HCT116 (cell line): ENCODE measurements around the gene DNAJC7. TPM values are rescaled to one million over a fixed set of nuclear protein-coding genes. Genes with fewer than 3 reads are reported as not detected.

Experiments used
- ATAC-seq: fragments of 200-7000 bp; cut with Tn5 transposase; 2 replicates; pipeline ENCODE4 v1.9.1; 2020; ENCODE audit warnings: mild to moderate bottlenecking, moderate library complexity
- BruUV-seq: library from RNA; stranded (reverse); fragments of 400-500 nt; replicated peaks from 2 replicates; lab custom pipeline; 2021; lab: Mats Ljungman, UMichigan
- CTCF ChIA-PET: fragments of 300-600 bp; sonication (Branson Sonifier 250); formaldehyde crosslinking; loops from one replicate; lab custom pipeline; 2021; ENCODE audit warnings: antibody characterized with exemption; lab: Charles Lee
- POLR2A ChIA-PET: fragments of 300-600, 350-600 bp; sonication (Branson Sonifier 250); formaldehyde crosslinking; loops from one replicate; lab custom pipeline; 2021; ENCODE audit warnings: antibody characterized with exemption; lab: Charles Lee
- RAD21 ChIA-PET, 2 experiments: fragments of 300-600 bp; sonication (Branson Sonifier 250); formaldehyde crosslinking; loops; one replicate each; lab custom pipeline; 2023; ENCODE audit warnings: low total read pairs in 2 of 2; ENCODE audit not compliant: uncharacterized antibody in 2 of 2, unreplicated experiment in 2 of 2, low non-redundant PET in 1 of 2; lab: Charles Lee
- DNase-seq: peaks from one replicate; pipeline ENCODE4 v3.0.0-alpha.2; 2010; ENCODE audit warnings: low read depth, low spot score
- H2AFZ ChIP-seq: fragments of 200-600 bp; shearing (Covaris generic), sonication (generic); 2 replicates; pipeline ENCODE4 v1.6.1; 2017; ENCODE audit warnings: low read depth, mixed run types, mixed read lengths, antibody characterized with exemption, low read length; ENCODE audit not compliant: poor library complexity, severe bottlenecking
- H3K27ac ChIP-seq: 2 replicates; pipeline ENCODE4 v1.5.1; 2012; ENCODE audit warnings: low read depth, low read length
- H3K27me3 ChIP-seq: fragments of 200-600 bp; sonication (generic); 2 replicates; pipeline ENCODE4 v1.6.1; 2016; ENCODE audit warnings: mixed run types, low read length, mixed read lengths; ENCODE audit not compliant: insufficient read depth
- H3K36me3 ChIP-seq, 2 experiments: fragments of 200-500 bp in 1 of 2; fragments of 200-600 bp in 1 of 2; sonication (Bioruptor generic) in 1 of 2; sonication (generic) in 1 of 2; 2 replicates each; pipeline versions ENCODE4 v1.5.1 to v1.6.1; 2014 to 2016; ENCODE audit warnings: low read length in 2 of 2, inconsistent platforms in 1 of 2, mixed read lengths in 1 of 2, mixed run types in 1 of 2; ENCODE audit not compliant: insufficient read depth in 2 of 2, control insufficient read depth in 1 of 2
- H3K4me1 ChIP-seq, 2 experiments: fragments of 200-600 bp in 1 of 2; sonication (generic) in 1 of 2; 2 replicates each; pipeline versions ENCODE4 v1.5.1 to v1.6.1; 2012 to 2017; ENCODE audit warnings: low read length in 2 of 2, inconsistent platforms in 1 of 2, mild to moderate bottlenecking in 1 of 2, mixed read lengths in 1 of 2, mixed run types in 1 of 2, moderate library complexity in 1 of 2; ENCODE audit not compliant: insufficient read depth in 2 of 2, control insufficient read depth in 1 of 2
- H3K4me2 ChIP-seq: fragments of 200-600 bp; sonication (generic); 2 replicates; pipeline ENCODE4 v1.6.1; 2017; ENCODE audit warnings: mixed run types, low read length, mixed read lengths
- H3K4me3 ChIP-seq, 2 experiments: fragments of 200-600 bp in 1 of 2; sonication (generic) in 1 of 2; replicated peaks in 1 of 2; 2 replicates each; pipeline ENCODE4 v1.5.1; 2011 to 2016; ENCODE audit warnings: low read length in 2 of 2, control low read depth in 1 of 2, low read depth in 1 of 2, mild to moderate bottlenecking in 1 of 2, mixed read lengths in 1 of 2, mixed run types in 1 of 2
- H3K79me2 ChIP-seq: fragments of 200-600 bp; sonication (generic); 2 replicates; pipeline ENCODE4 v1.6.1; 2017; ENCODE audit warnings: mild to moderate bottlenecking, mixed run types, low read length, moderate library complexity, mixed read lengths; ENCODE audit not compliant: insufficient read depth
- H3K9ac ChIP-seq: fragments of 200-600 bp; sonication (generic); 2 replicates; pipeline ENCODE4 v1.6.1; 2016; ENCODE audit warnings: low read length, mixed read lengths
- H3K9me2 ChIP-seq: fragments of 200-600 bp; sonication (generic), shearing (Covaris generic); 2 replicates; pipeline ENCODE4 v1.6.1; 2017; ENCODE audit warnings: mixed run types, mild to moderate bottlenecking, moderate library complexity; ENCODE audit not compliant: insufficient read depth
- H3K9me3 ChIP-seq, 2 experiments: fragments of 200-500 bp in 1 of 2; fragments of 200-600 bp in 1 of 2; sonication (Bioruptor generic) in 1 of 2; sonication (generic) in 1 of 2; 2 replicates each; pipeline ENCODE4 v1.6.1; 2014 to 2017; ENCODE audit warnings: low read length in 2 of 2, mixed read lengths in 2 of 2, inconsistent platforms in 1 of 2, low read depth in 1 of 2, mild to moderate bottlenecking in 1 of 2, mixed run types in 1 of 2, moderate library complexity in 1 of 2; ENCODE audit not compliant: control insufficient read depth in 1 of 2, insufficient read depth in 1 of 2
- H4K20me1 ChIP-seq: fragments of 200-600 bp; sonication (generic), shearing (Covaris generic); 2 replicates; pipeline ENCODE4 v1.6.1; 2017; ENCODE audit warnings: mixed run types, mild to moderate bottlenecking, moderate library complexity; ENCODE audit not compliant: insufficient read depth
- CTCF ChIP-seq, 3 experiments: fragments of 200-600 bp in 1 of 3; sonication (generic) in 1 of 3; IDR thresholded peaks in 2 of 3; conservative IDR thresholded peaks in 1 of 3; 2 replicates each; pipeline ENCODE4 v1.5.1; 2012 to 2017; ENCODE audit warnings: low read depth in 2 of 3, low read length in 2 of 3, antibody characterized with exemption in 1 of 3, borderline replicate concordance in 1 of 3, control low read depth in 1 of 3, mild to moderate bottlenecking in 1 of 3, mixed read lengths in 1 of 3, mixed run types in 1 of 3, moderate library complexity in 1 of 3; ENCODE audit not compliant: insufficient read depth in 1 of 3
- ELF1 ChIP-seq: IDR thresholded peaks from 2 replicates; pipeline ENCODE4 v1.6.1; 2012; ENCODE audit warnings: low read depth, borderline replicate concordance
- MAX ChIP-seq: IDR thresholded peaks from 2 replicates; pipeline ENCODE4 v1.6.1; 2012
- RAD21 ChIP-seq: IDR thresholded peaks from 2 replicates; pipeline ENCODE4 v1.6.1; 2012; ENCODE audit warnings: low read depth, mild to moderate bottlenecking
- ZNF274 ChIP-seq: fragments of 200-500 bp; sonication (Bioruptor generic); IDR thresholded peaks from 2 replicates; pipeline ENCODE4 v1.6.1; 2014; ENCODE audit warnings: mild to moderate bottlenecking, low read depth, low read length, inconsistent platforms
- intact Hi-C: fragments of 100-400 bp; cut with micrococcal nuclease; formaldehyde crosslinking; loops from 2 replicates; pipeline ENCODE4 v1.10.0; 2022
- total RNA-seq: library from RNA; stranded (reverse); gene quantifications from one replicate; pipeline ENCODE4 v1.2.1, GENCODE V29; 2021; ENCODE audit not compliant: unreplicated experiment

Gene DNAJC7
- total RNA-seq, 1 experiment from 2014 or later = 113 TPM

GRCh38 chr17:42065201-42065600 lies 48.0 kb upstream of the DNAJC7 start (continued):
- TF ChIP-seq CTCF (IDR thresholded peaks at IDR 0.05 in 2 of 3, conservative IDR thresholded peaks at IDR 0.05 in 1 of 3; ENCODE audit: borderline replicate concordance in 1 of 3, insufficient read depth in 1 of 3, low read depth in 2 of 3, low read length in 2 of 3) = no peak
- no peak for TF ChIP-seq MAX
- no peak for TF ChIP-seq ZNF274
- TF ChIP-seq ELF1 = no peak
- TF ChIP-seq RAD21 = no peak

- H4K20me1 ChIP-seq = no peaks in the 10 kb centered on the region
- H3K9ac ChIP-seq = no peak overlapping the region
- H3K4me3 ChIP-seq = no peak overlapping the region
- no peaks in the 10 kb centered on the region for H3K79me2 ChIP-seq
- no peak overlapping the region for H3K27ac ChIP-seq
- H2AFZ ChIP-seq = no peak overlapping the region
- BruUV-seq = no TSS peak
- RAD21 ChIA-PET = no interaction called here
- CTCF ChIA-PET = interaction anchor here (1.4 kb wide), 1 partner anchor 45 kb away, joined by 4 read pairs; the partner anchor contains the start of gene DNAJC7
- H3K27me3 ChIP-seq = no peaks in the 10 kb centered on the region
- DNase-seq (no peak), ATAC-seq (no peak)
- H3K9me2 ChIP-seq = no peaks in the 10 kb centered on the region
- no peaks in the 10 kb centered on the region for H3K36me3 ChIP-seq
- TF ChIP-seq RAD21 (no peak), CTCF (IDR thresholded peaks at IDR 0.05 in 2 of 3, conservative IDR thresholded peaks at IDR 0.05 in 1 of 3; ENCODE audit: borderline replicate concordance in 1 of 3, insufficient read depth in 1 of 3, low read depth in 2 of 3, low read length in 2 of 3) (no peak)
- intact Hi-C loops = no loop called here
- POLR2A ChIA-PET = no interaction called here
- no peak overlapping the region for H3K4me2 ChIP-seq
- no peaks in the 10 kb centered on the region for H3K9me3 ChIP-seq
- H3K4me1 ChIP-seq = peaks cover 2 to 9% of the 10 kb centered on the region in 2 experiments; a peak in 1 of 4 replicates
Observed at GRCh38 chr17:42062681-42063080, 45.4 kb upstream of the DNAJC7 start.
